OCI-LY7 (cell line): Measurements from ENCODE around the gene CHD1.

Experiments used
- CTCF ChIP-seq: fragments of 200-600 bp; sonication (generic); conservative IDR thresholded peaks from 2 replicates; pipeline ENCODE4 v1.5.1; 2014; ENCODE audit warnings: mild to moderate bottlenecking, antibody characterized with exemption, low read length, moderate library complexity, mixed read lengths
- EZH2phosphoT487 ChIP-seq: fragments of 200-600 bp; sonication (generic); IDR thresholded peaks from 2 replicates; pipeline ENCODE4 v1.6.1; 2018; ENCODE audit warnings: low read depth, borderline replicate concordance, mild to moderate bottlenecking, mixed run types, antibody characterized with exemption, low read length, moderate library complexity, mixed read lengths

DNA sequence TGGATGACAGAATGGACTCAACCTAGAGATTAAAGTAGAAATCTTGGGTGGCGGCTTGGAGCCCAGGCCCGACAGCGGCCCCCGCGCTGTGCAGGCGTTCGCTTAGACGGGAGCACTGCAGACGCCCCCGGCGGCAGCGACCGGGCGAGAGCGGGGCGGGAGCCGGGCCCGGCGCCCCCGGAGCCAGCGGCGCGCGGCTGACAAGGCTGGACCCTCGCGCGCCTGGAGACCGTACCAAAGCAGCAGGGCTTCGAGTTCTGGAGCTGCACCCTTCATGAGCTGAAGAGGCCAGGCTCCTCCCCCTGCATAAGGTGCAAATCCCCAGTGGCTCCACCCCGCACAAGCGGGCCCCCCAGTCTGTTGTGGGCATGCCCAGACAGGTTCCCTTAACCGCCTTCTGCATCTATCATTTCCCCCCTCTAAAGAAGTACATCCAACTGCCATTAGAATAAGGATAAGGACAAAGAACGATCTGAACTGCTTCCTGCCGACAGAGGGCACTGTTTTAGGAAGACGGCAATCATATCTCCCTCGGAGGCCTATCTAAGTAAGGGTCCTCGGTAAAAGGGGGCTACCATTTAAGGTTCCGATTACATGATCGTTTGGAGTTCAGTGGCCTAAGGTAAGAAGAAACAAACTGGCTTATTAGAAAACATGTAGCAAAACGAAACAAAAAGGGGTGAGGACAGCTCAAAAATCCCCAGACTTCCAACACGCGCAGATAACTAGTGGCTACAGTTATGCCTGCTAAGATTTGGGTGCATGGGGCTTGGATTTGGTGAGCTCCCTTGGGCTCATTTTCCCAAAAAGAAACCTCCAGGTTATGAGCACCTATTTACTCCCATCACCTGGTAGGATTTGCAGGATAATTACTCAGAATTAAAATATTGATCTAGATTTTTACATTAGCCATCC lies 89.1 kb downstream of the CHD1 start:
- peak; percentile 60; the same call in 1 of the 2 replicates for TF ChIP-seq CTCF
- TF ChIP-seq EZH2phosphoT487: no peak
